ENCODE results near the gene INMT.

Gene INMT

GRCh38 chr7:30804078-30804661 lies 52.2 kb downstream of the INMT start:
- Histone ChIP-seq H3K27me3 (ENCODE audit: insufficient read depth, low read length) (no peaks in the 10 kb centered on the region), H3K36me3 (ENCODE audit: insufficient read depth, low read length) (no peaks in the 10 kb centered on the region), H2AFZ (ENCODE audit: low read depth, low read length) (no peak overlapping the region), H3K4me3 (ENCODE audit: low read length) (no peak overlapping the region), H3K9me3 (ENCODE audit: low read length) (no peaks in the 10 kb centered on the region), H3K4me1 (ENCODE audit: insufficient read depth, low read length) (no peaks in the 10 kb centered on the region)

- Histone ChIP-seq H2AFZ (ENCODE audit: low read depth, low read length) (no peak overlapping the region), H3K27me3 (ENCODE audit: insufficient read depth, low read length) (no peaks in the 10 kb centered on the region), H3K36me3 (ENCODE audit: insufficient read depth, low read length) (no peaks in the 10 kb centered on the region), H3K4me3 (ENCODE audit: low read length) (no peak overlapping the region), H3K4me1 (ENCODE audit: insufficient read depth, low read length) (no peaks in the 10 kb centered on the region), H3K9me3 (ENCODE audit: low read length) (no peaks in the 10 kb centered on the region)
Observed at GRCh38 chr7:30805081-30805691, 53.3 kb downstream of the INMT start.

- H3K36me3 ChIP-seq (ENCODE audit: insufficient read depth, low read length): no peaks in the 10 kb centered on the region
- no peak overlapping the region for H2AFZ ChIP-seq (ENCODE audit: low read depth, low read length)
- H3K4me3 ChIP-seq (ENCODE audit: low read length): no peak overlapping the region
- no peaks in the 10 kb centered on the region for H3K4me1 ChIP-seq (ENCODE audit: insufficient read depth, low read length)
- no peaks in the 10 kb centered on the region for H3K27me3 ChIP-seq (ENCODE audit: insufficient read depth, low read length)
- no peaks in the 10 kb centered on the region for H3K9me3 ChIP-seq (ENCODE audit: low read length)
Observed at GRCh38 chr7:30805931-30806330, 54.0 kb downstream of the INMT start.
